ENCODE results near the gene CNGA4.

The CNGA4 gene

GRCh38 chr11:6240139-6240538, 1.2 kb downstream of the CNGA4 start:
- no peak overlapping the region for H3K9ac ChIP-seq (ENCODE audit: low read depth, low read length, poor library complexity, severe bottlenecking)
- H3K9me2 ChIP-seq (replicated peaks; ENCODE audit: low read depth, low read length) = no peaks in the 10 kb centered on the region
- H3K4me3 ChIP-seq (ENCODE audit: low read length, poor library complexity, severe bottlenecking) = no peak overlapping the region
- H3K9me3 ChIP-seq (ENCODE audit: insufficient read depth, low read depth, low read length) = no peaks in the 10 kb centered on the region
- no peaks in the 10 kb centered on the region for H3K79me2 ChIP-seq (ENCODE audit: insufficient read depth, low read length)
- H3K27me3 ChIP-seq (ENCODE audit: insufficient read depth, low read length, poor library complexity, severe bottlenecking) = peaks cover 5% of the 10 kb centered on the region
- no peaks in the 10 kb centered on the region for H3K36me3 ChIP-seq (ENCODE audit: insufficient read depth, low read length)
- no peaks in the 10 kb centered on the region for H3F3A ChIP-seq (ENCODE audit: low read depth)
- H2AFZ ChIP-seq (ENCODE audit: low read length) = no peak overlapping the region
- no peak overlapping the region for H3K4me2 ChIP-seq (ENCODE audit: low read depth, low read length, poor library complexity, severe bottlenecking)
- peaks cover 3% of the 10 kb centered on the region for H3K4me1 ChIP-seq (ENCODE audit: insufficient read depth, low read length, poor library complexity, severe bottlenecking)
- no peaks in the 10 kb centered on the region for H4K20me1 ChIP-seq (ENCODE audit: insufficient read depth, low read length, poor library complexity, severe bottlenecking)
- no peak for TF ChIP-seq EZH2phosphoT487 (IDR thresholded peaks at IDR 0.05; ENCODE audit: borderline replicate concordance)
- no peak for TF ChIP-seq CTCF (conservative IDR thresholded peaks at IDR 0.05; ENCODE audit: low read length)

- Histone ChIP-seq H3K4me1 (ENCODE audit: insufficient read depth, low read length, poor library complexity, severe bottlenecking) (no peaks in the 10 kb centered on the region), H3K9me2 (replicated peaks; ENCODE audit: low read depth, low read length) (no peaks in the 10 kb centered on the region), H3K27me3 (ENCODE audit: insufficient read depth, low read length, poor library complexity, severe bottlenecking) (peaks cover 5% of the 10 kb centered on the region), H3K4me2 (ENCODE audit: low read depth, low read length, poor library complexity, severe bottlenecking) (no peak overlapping the region), H3K9ac (ENCODE audit: low read depth, low read length, poor library complexity, severe bottlenecking) (no peak overlapping the region), H3K36me3 (ENCODE audit: insufficient read depth, low read length) (no peaks in the 10 kb centered on the region), H3K79me2 (ENCODE audit: insufficient read depth, low read length) (no peaks in the 10 kb centered on the region), H4K20me1 (ENCODE audit: insufficient read depth, low read length, poor library complexity, severe bottlenecking) (no peaks in the 10 kb centered on the region), H2AFZ (ENCODE audit: low read length) (no peak overlapping the region), H3K4me3 (ENCODE audit: low read length, poor library complexity, severe bottlenecking) (no peak overlapping the region), H3K9me3 (ENCODE audit: insufficient read depth, low read depth, low read length) (no peaks in the 10 kb centered on the region), H3F3A (ENCODE audit: low read depth) (no peaks in the 10 kb centered on the region)
- TF ChIP-seq EZH2phosphoT487 (IDR thresholded peaks at IDR 0.05; ENCODE audit: borderline replicate concordance) = no peak
- no peak for TF ChIP-seq CTCF (conservative IDR thresholded peaks at IDR 0.05; ENCODE audit: low read length)
These were observed 1.9 kb downstream of the CNGA4 start for GRCh38 chr11:6240781-6241180.

- Histone ChIP-seq H3K27me3 (ENCODE audit: insufficient read depth, low read length, poor library complexity, severe bottlenecking) (peaks cover 5% of the 10 kb centered on the region), H3K4me2 (ENCODE audit: low read depth, low read length, poor library complexity, severe bottlenecking) (no peak overlapping the region), H3K36me3 (ENCODE audit: insufficient read depth, low read length) (no peaks in the 10 kb centered on the region), H3K9me2 (replicated peaks; ENCODE audit: low read depth, low read length) (no peaks in the 10 kb centered on the region), H4K20me1 (ENCODE audit: insufficient read depth, low read length, poor library complexity, severe bottlenecking) (no peaks in the 10 kb centered on the region), H3K9me3 (ENCODE audit: insufficient read depth, low read depth, low read length) (no peaks in the 10 kb centered on the region), H2AFZ (ENCODE audit: low read length) (no peak overlapping the region), H3K4me3 (ENCODE audit: low read length, poor library complexity, severe bottlenecking) (no peak overlapping the region), H3K4me1 (ENCODE audit: insufficient read depth, low read length, poor library complexity, severe bottlenecking) (no peaks in the 10 kb centered on the region), H3K9ac (ENCODE audit: low read depth, low read length, poor library complexity, severe bottlenecking) (no peak overlapping the region), H3F3A (ENCODE audit: low read depth) (no peaks in the 10 kb centered on the region), H3K79me2 (ENCODE audit: insufficient read depth, low read length) (no peaks in the 10 kb centered on the region)
- TF ChIP-seq EZH2phosphoT487 (IDR thresholded peaks at IDR 0.05; ENCODE audit: borderline replicate concordance) (no peak), CTCF (conservative IDR thresholded peaks at IDR 0.05; ENCODE audit: low read length) (no peak)
These were observed 2.4 kb downstream of the CNGA4 start for GRCh38 chr11:6241316-6241715.
